Lower lobe of right lung (tissue), 2 donors: Measurements from ENCODE around the gene GDPGP1. TPM values are rescaled to one million over a fixed set of nuclear protein-coding genes. Genes with fewer than 3 reads are reported as not detected.
"Not testable (repeated sequence)": the region's sequence is repeated elsewhere in the genome, so short reads cannot be mapped to it uniquely, and the experiment has no call there.

Experiments
- ATAC-seq, 2 donors: fragments of 200-7000 bp; cut with Tn5 transposase; one replicate each; pipeline ENCODE4 v1.9.1; 2020 to 2022; ENCODE audit warnings: mild to moderate bottlenecking in 2 of 2, moderate library complexity in 2 of 2
- DNase-seq: peaks from one replicate; pipeline ENCODE4 v3.0.0-alpha.2; 2020
- H3K27ac ChIP-seq: fragments of 200-600 bp; one replicate; pipeline ENCODE4 v1.8.0; 2022
- H3K27me3 ChIP-seq: fragments of 200-600 bp; one replicate; pipeline ENCODE4 v1.8.0; 2022; ENCODE audit warnings: low read depth
- H3K36me3 ChIP-seq: fragments of 200-600 bp; one replicate; pipeline ENCODE4 v1.8.0; 2022; ENCODE audit warnings: mild to moderate bottlenecking
- H3K4me1 ChIP-seq: fragments of 200-600 bp; one replicate; pipeline ENCODE4 v1.8.0; 2022
- H3K4me3 ChIP-seq: fragments of 200-600 bp; one replicate; pipeline ENCODE4 v1.8.0; 2022; ENCODE audit warnings: mild to moderate bottlenecking
- H3K9me3 ChIP-seq: fragments of 200-600 bp; one replicate; pipeline ENCODE4 v1.8.0; 2022
- CTCF ChIP-seq: fragments of 200-600 bp; IDR thresholded peaks from one replicate; pipeline ENCODE4 v1.8.0; 2022; ENCODE audit warnings: antibody characterized with exemption, mild to moderate bottlenecking
- intact Hi-C: fragments of 100-400 bp; cut with DNase I; formaldehyde crosslinking; loops from one replicate; pipeline ENCODE4 v1.11.0; 2022
- long read RNA-seq: library from polyadenylated mRNA; unstranded; transcript quantifications from one replicate; pipeline ENCODE4 v2.0.0, GENCODE V29; 2021
- total RNA-seq: library from RNA; stranded (reverse); fragmentation: NEBNext Ultra II Directional; extraction: Animal tissue kit (Norgen Biotek cat#: 25700); gene quantifications from one replicate; pipeline ENCODE4 v1.2.1, GENCODE V29; 2021
- donor health status: DM: no; HTN: yes; CAD: no; lungs with severe emphysema.

The GDPGP1 gene
- 13.1 TPM for total RNA-seq
- long read RNA-seq, partial matches to known transcripts = 0 of 2 reads
- long read RNA-seq, other reads (novel, unspliced or antisense) = 0 of 2 reads

- H3K36me3 ChIP-seq = peaks cover 50% of the 10 kb centered on the region
- no peak for TF ChIP-seq CTCF
- ATAC-seq = no peak
Measured at GRCh38 chr15:90234096-90234988, at the start of gene GDPGP1. TSS of gene GDPGP1 (plus strand) at chr15:90234209. CDS start at chr15:90240909, 6,700 bp downstream.

GRCh38 chr15:90184786-90185704, 49.0 kb upstream of the GDPGP1 start:
- intact Hi-C loops = no loop called here
- peaks cover 41% of the 10 kb centered on the region for H3K4me1 ChIP-seq
- no peaks in the 10 kb centered on the region for H3K9me3 ChIP-seq
- no peaks in the 10 kb centered on the region for H3K27me3 ChIP-seq
- no peaks in the 10 kb centered on the region for H3K36me3 ChIP-seq
- peak overlapping the region; percentile 90 for H3K27ac ChIP-seq
- peak; percentile 2 for TF ChIP-seq CTCF
- DNase-seq = peak; percentile 84
- ATAC-seq = peak; percentile 87 to 91
- H3K4me3 ChIP-seq = peak overlapping the region; percentile 89

More at GRCh38 chr15:90234096-90234988, at the start of gene GDPGP1:
- DNase-seq = no peak
- Histone ChIP-seq H3K27me3 (no peaks in the 10 kb centered on the region), H3K4me1 (peaks cover 39% of the 10 kb centered on the region), H3K27ac (peak within 1 kb of the TSS; percentile 95), H3K4me3 (peak within 1 kb of the TSS; percentile 88), H3K9me3 (no peaks in the 10 kb centered on the region)
- intact Hi-C loops = no loop called here

- Histone ChIP-seq H3K27me3 (no peaks in the 10 kb centered on the region), H3K4me3 (no peak overlapping the region), H3K4me1 (peaks cover 63% of the 10 kb centered on the region), H3K36me3 (no peaks in the 10 kb centered on the region), H3K9me3 (no peaks in the 10 kb centered on the region), H3K27ac (no peak overlapping the region)
- DNase-seq (no peak), ATAC-seq (no peak)
- no peak for TF ChIP-seq CTCF
- intact Hi-C loops = no loop called here
Measured at GRCh38 chr15:90187257-90187868, 46.6 kb upstream of the GDPGP1 start.

GRCh38 chr15:90188065-90188464, 45.9 kb upstream of the GDPGP1 start:
- DNase-seq, ATAC-seq, H3K4me3 ChIP-seq, H3K27me3 ChIP-seq, H3K36me3 ChIP-seq, H3K27ac ChIP-seq, intact Hi-C loops, H3K9me3 ChIP-seq: not testable (repeated sequence)
- peaks cover 68% of the 10 kb centered on the region for H3K4me1 ChIP-seq

GRCh38 chr15:90188914-90189748, 44.9 kb upstream of the GDPGP1 start:
- TF ChIP-seq CTCF = no peak
- Histone ChIP-seq H3K4me1 (peaks cover 64% of the 10 kb centered on the region), H3K9me3 (no peaks in the 10 kb centered on the region), H3K4me3 (no peak overlapping the region), H3K27me3 (no peaks in the 10 kb centered on the region), H3K27ac (no peak overlapping the region), H3K36me3 (no peaks in the 10 kb centered on the region)
- no peak for DNase-seq
- intact Hi-C loops = no loop called here
- ATAC-seq = no peak
